ENCODE results near the gene LEKR1.

- TF ChIP-seq ZNF384 (IDR thresholded peaks at IDR 0.05) (no peak), BHLHE40 (IDR thresholded peaks at IDR 0.05; ENCODE audit: borderline replicate concordance) (no peak), SP1 (IDR thresholded peaks at IDR 0.05) (no peak), HDGF (IDR thresholded peaks at IDR 0.05; ENCODE audit: borderline replicate concordance) (no peak)
Measured at GRCh38 chr3:157067114-157067513, 241.0 kb downstream of the LEKR1 start.

All from HEK293T (cell line).